SW480 (cell line): ENCODE measurements around the gene EVPLL.
"Not testable (repeated sequence)": the region's sequence is repeated elsewhere in the genome, so short reads cannot be mapped to it uniquely, and the experiment has no call there.

Experiments used
- DNase-seq: peaks from one replicate; pipeline ENCODE4 v3.0.0-alpha.2; 2016; ENCODE audit warnings: low spot score

The EVPLL gene

GRCh38 chr17:18425593-18425992 is 48.0 kb downstream of the EVPLL start:
- DNase-seq, result not testable (repeated sequence)

GRCh38 chr17:18426639-18427038 is 49.1 kb downstream of the EVPLL start:
- not testable (repeated sequence) for DNase-seq

- not testable (repeated sequence) for DNase-seq
Observed at GRCh38 chr17:18432206-18432605, 54.6 kb downstream of the EVPLL start.
